HG03025 (cell line): ENCODE results near the gene ACVRL1.

ENCODE experiments used
- ATAC-seq: cut with Tn5 transposase; IDR thresholded peaks from one replicate; pipeline ENCODE4 v1.9.1; 2021; ENCODE audit warnings: mild to moderate bottlenecking, moderate library complexity; ENCODE audit not compliant: unreplicated experiment, low FRiP score

Gene ACVRL1

DNA sequence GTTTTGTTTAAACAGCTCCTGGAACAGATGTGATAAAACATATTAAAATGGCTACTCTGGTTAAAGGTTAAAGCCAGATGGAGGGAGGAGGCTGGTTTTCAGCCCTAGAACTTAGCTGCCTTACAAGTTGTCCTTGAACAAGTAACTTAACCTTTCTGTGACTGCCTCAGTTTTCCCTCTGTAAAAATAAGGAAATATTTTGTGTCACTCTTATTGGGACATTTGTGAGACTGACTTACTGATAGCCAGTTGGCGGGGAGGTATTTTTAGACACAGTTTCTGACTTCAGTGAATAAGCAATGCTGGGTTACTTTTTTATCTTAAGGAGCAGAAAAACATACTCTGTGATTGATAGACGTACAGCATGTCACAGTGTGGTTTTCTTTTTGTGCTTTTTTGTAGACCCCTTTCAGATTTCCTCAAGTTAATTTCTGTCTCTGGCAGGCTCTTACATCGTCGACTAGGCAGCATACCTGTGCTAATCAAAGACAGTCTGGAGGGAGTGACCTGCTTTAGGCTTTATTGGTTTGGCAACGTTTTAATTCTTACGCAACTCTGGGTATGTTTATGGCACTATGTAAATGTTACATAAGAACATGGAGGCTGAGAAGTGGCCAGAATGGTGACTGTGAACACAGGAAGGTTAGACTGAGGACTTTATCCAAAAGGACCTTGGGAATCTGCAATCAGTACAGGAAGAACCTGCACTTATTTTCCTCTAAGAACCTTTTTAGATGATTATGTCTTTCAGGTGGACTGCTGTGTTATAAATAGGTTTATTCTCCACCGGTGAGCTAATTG, 47.5 kb downstream of the ACVRL1 start:
- no peak for ATAC-seq

DNA sequence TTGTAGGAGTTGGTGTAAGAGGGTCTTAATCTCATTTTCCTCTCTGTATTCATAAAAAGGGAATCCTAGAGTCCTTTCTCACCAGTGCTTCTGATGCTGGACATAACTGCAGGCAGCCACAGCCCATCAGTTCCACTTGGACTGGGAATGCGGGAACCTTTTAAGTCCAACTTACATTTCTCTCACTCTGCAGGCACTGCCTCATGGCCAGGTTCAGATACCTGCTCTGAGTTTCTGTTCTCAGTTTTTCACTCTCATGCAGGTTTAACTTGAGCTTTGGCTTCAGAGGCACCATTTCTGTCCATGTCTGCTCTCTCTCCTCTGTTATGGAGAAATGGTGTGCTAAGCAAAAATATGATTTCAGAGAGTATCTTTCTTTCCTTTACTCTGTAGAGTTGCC, 48.4 kb downstream of the ACVRL1 start:
- ATAC-seq: no peak

DNA sequence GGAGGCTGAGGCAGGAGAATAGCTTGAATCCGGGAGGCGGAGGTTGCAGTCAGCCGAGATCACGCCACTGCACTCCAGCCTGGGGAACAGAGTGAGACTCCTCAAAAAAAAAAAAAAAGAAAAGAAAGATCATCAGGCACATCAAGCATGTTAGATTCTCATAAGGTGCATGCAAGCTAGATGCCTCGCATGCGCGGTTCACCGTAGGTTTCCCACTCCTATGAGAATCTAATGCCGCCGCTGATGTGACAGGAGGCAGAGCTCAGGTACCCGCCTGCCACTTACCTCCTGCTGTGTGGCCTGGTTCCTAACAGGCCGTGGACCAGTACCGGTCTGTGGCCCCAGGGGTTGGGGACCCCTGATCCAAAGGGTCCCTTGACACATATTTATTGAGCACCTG, 51.2 kb downstream of the ACVRL1 start:
- no peak for ATAC-seq

DNA sequence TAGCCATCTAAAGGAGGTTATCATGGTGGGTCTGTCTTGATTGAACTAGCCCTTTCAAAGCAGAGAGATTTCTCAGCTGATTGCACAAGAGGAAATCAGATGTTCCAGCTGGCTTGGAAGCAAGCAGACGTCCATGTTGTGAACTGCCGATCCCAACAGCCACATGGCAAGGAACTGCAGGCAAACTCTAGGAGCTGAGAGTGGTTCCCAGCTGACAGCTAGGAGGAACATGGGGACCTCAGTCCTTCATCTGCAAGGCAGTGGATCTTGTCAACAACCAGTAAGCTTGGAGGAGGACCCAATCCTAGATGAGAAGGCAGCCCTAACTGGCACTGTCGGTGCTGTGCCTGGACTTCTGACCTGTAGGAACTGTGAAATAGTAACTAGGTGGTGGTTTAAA, 51.9 kb downstream of the ACVRL1 start:
- ATAC-seq: no peak

GRCh38 chr12:51959921-51960320, 52.6 kb downstream of the ACVRL1 start:
- no peak for ATAC-seq

GRCh38 chr12:51960488-51960887, 53.2 kb downstream of the ACVRL1 start:
- ATAC-seq: no peak

DNA sequence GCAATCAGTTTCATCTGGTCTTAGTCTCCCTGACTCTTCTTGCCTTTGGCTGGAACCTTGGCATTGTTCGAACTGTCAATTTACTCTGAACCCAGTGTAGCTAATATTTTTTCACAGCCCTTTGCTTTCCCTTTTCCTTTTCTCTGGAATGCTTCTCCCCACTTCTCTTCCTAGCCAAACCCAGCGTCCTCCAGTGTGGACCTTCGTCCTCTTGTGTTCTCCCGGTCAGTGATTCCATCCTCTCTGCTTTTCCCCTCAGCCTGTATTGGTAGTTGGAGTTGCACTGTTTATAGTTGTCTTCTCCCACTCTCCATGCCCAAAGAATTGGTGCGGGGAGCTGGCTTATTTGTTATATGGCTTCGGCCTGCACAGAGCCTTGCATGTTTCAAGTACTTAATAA, 53.6 kb downstream of the ACVRL1 start:
- no peak for ATAC-seq

GRCh38 chr12:51961834-51962233, 54.5 kb downstream of the ACVRL1 start:
- no peak for ATAC-seq

DNA sequence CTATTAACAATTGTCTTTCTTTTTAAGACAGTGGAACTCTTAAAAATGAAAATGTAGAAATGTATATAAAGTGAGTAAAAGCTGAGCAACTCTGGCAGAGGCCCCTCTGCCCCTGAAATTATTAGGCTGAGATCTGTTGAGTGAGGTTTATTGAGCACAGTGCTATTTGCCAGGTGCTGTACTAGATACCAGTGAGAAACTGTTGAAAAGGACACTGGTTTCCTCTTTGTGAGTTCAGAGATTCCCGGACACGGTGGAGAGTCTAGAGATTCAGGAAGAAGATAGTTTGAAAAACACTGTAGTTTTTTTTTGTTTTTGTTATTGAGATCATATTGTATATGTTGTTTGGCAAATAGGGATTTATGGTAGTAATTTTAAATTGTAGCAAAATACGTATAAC, 55.4 kb downstream of the ACVRL1 start:
- no peak for ATAC-seq

GRCh38 chr12:51963477-51963876, 56.2 kb downstream of the ACVRL1 start:
- no peak for ATAC-seq

GRCh38 chr12:51969643-51970042, 62.3 kb downstream of the ACVRL1 start:
- ATAC-seq: no peak

DNA sequence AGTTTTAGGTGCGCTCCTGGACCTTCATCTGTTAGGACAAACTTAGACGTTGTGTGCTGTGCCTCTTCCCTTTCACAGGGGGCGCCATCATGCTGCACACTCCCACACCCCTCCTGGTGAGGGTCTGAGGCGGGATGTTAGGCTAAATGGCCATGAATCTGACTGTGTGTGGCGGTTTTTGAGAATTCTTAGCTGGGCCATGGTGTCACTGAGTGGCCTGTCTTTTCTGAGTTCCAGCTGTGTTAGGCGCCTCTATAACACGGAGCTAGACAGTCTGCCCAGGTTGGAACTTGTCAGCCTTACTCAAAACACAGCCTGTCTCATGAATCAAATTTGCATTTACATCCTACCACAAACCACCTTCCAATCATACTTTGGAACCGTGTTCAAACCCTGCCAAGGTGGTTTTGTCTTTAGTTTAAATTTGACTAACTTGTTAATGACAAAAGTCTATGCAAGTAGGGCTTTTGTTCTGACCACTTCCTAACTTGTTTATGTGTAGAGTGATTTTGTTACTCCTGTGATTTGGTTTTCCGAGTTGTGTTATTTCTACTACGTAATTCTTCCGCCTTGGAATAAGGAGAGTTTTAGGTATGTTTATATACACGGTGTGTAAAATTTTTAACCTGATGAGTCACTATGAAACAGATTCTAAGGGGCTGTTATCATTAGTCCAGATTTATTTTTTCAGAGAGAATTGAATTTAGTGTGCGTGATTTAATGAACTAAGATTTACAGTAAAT, 63.8 kb downstream of the ACVRL1 start:
- peak; percentile 67 for ATAC-seq

- ATAC-seq: no peak
Observed at GRCh38 chr12:51971679-51972421, 64.5 kb downstream of the ACVRL1 start.

DNA sequence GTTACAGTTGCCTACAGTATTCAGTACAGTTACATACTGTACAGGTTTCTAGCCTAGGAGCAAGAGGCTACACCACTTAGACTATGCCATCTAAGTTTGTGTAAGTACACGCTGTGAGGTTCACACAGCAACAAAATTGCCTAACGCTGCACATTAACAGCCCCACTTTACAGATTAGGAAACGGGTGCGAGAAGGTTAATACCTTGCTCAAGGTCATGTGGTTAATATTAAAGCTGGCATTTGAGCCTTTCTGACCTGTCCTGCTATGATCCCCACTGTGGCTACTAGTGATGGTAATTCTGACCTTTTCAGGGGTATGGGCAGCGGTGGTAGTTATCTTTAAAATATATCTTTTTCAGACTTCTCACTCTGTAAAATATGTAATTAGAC, 65.1 kb downstream of the ACVRL1 start:
- ATAC-seq: no peak

DNA sequence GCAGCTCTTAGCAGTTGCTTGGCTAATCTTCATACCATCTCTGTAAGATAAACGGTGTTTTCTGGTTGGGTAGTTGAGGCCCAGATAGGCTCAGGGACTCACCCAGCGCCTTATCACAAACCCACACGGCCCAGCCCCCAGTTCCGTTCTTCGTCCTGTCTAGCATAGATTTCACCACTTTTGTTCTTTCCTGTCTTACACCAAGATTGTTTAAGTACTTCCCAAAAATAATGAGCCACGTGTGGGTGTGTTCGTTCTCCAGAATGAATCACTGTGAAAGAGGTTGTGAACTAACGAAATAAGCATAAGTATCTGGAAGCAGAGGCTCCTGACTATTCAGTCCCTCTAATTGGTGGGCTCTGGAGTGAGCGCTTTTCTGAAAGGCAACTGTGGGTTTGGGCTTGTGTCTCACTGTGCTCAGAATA, 65.6 kb downstream of the ACVRL1 start:
- ATAC-seq: no peak
